SK-N-SH (cell line): Measurements from ENCODE around the gene IL3. TPM values are rescaled to one million over a fixed set of nuclear protein-coding genes. Genes with fewer than 3 reads are reported as not detected.

Source experiments
- CHD2 ChIP-seq: fragments of 150-350 bp; IDR thresholded peaks from 2 replicates; pipeline ENCODE4 v1.6.1; 2018; ENCODE audit warnings: low read length; ENCODE audit not compliant: partially characterized antibody
- CTCF ChIP-seq: fragments of 200-600 bp; sonication (generic); IDR thresholded peaks from 2 replicates; pipeline ENCODE4 v1.6.1; 2017; ENCODE audit warnings: antibody characterized with exemption, mild to moderate bottlenecking, moderate library complexity
- ELF1 ChIP-seq: IDR thresholded peaks from 2 replicates; pipeline ENCODE4 v1.4.0; 2012
- EZH2phosphoT487 ChIP-seq: fragments of 200-600 bp; sonication (generic); IDR thresholded peaks from 2 replicates; pipeline ENCODE4 v1.6.1; 2017; ENCODE audit warnings: low read depth, mixed run types, mild to moderate bottlenecking, antibody characterized with exemption, moderate library complexity, borderline replicate concordance
- FOXJ3 ChIP-seq: sonication (generic); formaldehyde crosslinking; IDR thresholded peaks from 2 replicates; pipeline ENCODE4 v1.5.1; 2020; ENCODE audit warnings: mild to moderate bottlenecking, missing genetic modification reagents
- FOXM1 ChIP-seq: IDR thresholded peaks from 2 replicates; pipeline ENCODE4 v1.4.0; 2012; ENCODE audit warnings: low read depth, mild to moderate bottlenecking
- GABPA ChIP-seq: IDR thresholded peaks from 2 replicates; pipeline ENCODE4 v1.4.0; 2012; ENCODE audit warnings: low read depth, mild to moderate bottlenecking
- IRF3 ChIP-seq: fragments of 150-350 bp; IDR thresholded peaks from 2 replicates; pipeline ENCODE4 v1.6.1; 2016; ENCODE audit warnings: mild to moderate bottlenecking, low read depth, low read length
- NFIC ChIP-seq: IDR thresholded peaks from 2 replicates; pipeline ENCODE4 v1.4.0; 2012; ENCODE audit warnings: borderline replicate concordance
- REST ChIP-seq: IDR thresholded peaks from 2 replicates; pipeline ENCODE4 v1.6.1; 2012; ENCODE audit warnings: mild to moderate bottlenecking, low read depth, low read length, moderate library complexity
- TCF12 ChIP-seq: IDR thresholded peaks from 2 replicates; pipeline ENCODE4 v1.4.0; 2012
- ZBTB33 ChIP-seq: IDR thresholded peaks from 2 replicates; pipeline ENCODE4 v1.4.0; 2012; ENCODE audit warnings: low read depth, borderline replicate concordance
- polyA plus RNA-seq, 3 experiments: library from polyadenylated mRNA; depleted of rRNA; stranded (reverse); fragments of >200 nt; gene quantifications; 2 replicates each; pipeline ENCODE4 v1.2.3, GENCODE V29; 2012

The IL3 gene
- polyA plus RNA-seq, 1 of the 3 experiments (the other 2 are of a cell fraction), result not detected

GRCh38 chr5:132103332-132103951 is 43.0 kb downstream of the IL3 start (continued):
- no peak; the same call in 1 of the 2 replicates for TF ChIP-seq CTCF
- TF ChIP-seq EZH2phosphoT487, result no peak
- TF ChIP-seq ELF1, result peak; percentile 25; the same call in 1 of the 2 replicates
- TF ChIP-seq FOXM1, result 0 out of 2 replicates have a peak, but pooled peaks have one; percentile 19
- no peak for TF ChIP-seq IRF3
- TF ChIP-seq REST, result no peak
- TF ChIP-seq NFIC, result peak; percentile 98
- TF ChIP-seq GABPA, result no peak
- no peak for TF ChIP-seq CHD2
- peak; percentile 64 for TF ChIP-seq TCF12
- no peak for TF ChIP-seq ZBTB33
- TF ChIP-seq FOXJ3, result no peak
- TF ChIP-seq, all 33 proteins: peak for 11
